HG03066 (cell line): ENCODE data around the gene RHOV.

ENCODE experiments used
- ATAC-seq: cut with Tn5 transposase; IDR thresholded peaks from one replicate; pipeline ENCODE4 v1.9.1; 2021; ENCODE audit warnings: low read depth; ENCODE audit not compliant: unreplicated experiment

RHOV gene, protein sequence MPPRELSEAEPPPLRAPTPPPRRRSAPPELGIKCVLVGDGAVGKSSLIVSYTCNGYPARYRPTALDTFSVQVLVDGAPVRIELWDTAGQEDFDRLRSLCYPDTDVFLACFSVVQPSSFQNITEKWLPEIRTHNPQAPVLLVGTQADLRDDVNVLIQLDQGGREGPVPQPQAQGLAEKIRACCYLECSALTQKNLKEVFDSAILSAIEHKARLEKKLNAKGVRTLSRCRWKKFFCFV

DNA sequence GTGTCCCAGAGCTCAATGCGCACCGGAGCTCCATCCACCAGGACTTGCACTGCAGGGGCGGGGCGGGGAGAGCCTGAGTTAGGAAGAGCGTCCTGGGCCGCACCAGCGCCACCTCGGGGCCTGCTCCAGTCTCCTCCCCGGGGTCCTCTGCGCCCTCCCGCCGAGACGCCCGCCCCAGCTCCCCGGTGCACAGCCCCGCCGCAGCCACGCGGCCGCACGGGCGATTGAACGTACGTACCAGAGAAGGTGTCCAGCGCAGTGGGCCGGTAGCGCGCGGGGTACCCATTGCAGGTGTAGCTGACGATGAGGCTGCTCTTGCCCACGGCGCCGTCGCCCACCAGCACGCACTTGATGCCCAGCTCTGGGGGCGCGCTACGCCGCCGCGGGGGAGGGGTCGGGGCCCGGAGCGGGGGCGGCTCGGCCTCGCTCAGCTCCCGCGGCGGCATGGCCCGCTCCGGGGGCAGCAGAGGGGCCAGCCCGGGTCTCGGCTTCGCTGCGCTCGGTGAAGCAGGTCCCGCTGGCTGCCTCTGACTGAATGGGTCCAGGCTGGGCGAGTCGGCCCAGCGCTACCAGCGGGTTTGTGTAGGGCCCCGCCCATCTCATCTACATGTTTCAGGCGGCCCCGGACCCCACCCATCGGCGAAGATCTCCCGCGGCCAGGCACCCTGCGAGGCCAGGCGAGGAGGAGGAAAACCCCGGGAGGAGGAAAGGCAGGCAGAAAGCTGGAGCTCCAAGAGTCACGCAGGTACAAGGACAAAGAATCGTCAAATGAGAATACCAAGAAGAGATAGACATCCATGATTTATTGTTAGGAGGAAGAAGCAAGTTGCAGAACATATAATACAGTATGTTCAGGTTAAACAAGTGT, at the start of gene RHOV:
TSS of gene RHOV (minus strand) at position 541 of the 868 bp plus-strand sequence. CDS start at position 446, 95 bp downstream.
- ATAC-seq = peak; percentile 48

DNA sequence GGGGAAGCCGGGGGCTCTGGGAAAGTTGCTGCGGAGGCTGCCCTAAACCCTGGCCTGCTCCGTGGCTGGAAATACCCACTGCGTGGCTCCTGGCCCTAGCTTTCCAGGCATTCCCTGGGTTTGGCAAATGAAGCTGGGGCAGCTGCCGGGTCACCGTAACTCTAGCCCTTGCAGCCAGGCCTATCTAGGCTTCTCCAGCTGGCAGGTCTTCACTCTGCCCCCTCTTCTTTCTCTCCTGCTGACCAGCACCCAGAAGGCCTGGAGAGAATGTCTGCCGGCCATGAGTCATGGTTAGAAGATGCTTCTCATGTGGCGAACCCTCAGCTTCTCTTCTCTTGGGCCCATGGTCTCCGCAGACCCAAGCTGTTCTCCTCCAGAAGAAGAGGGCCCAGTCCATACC, 49.5 kb upstream of the RHOV start:
- ATAC-seq = no peak

DNA sequence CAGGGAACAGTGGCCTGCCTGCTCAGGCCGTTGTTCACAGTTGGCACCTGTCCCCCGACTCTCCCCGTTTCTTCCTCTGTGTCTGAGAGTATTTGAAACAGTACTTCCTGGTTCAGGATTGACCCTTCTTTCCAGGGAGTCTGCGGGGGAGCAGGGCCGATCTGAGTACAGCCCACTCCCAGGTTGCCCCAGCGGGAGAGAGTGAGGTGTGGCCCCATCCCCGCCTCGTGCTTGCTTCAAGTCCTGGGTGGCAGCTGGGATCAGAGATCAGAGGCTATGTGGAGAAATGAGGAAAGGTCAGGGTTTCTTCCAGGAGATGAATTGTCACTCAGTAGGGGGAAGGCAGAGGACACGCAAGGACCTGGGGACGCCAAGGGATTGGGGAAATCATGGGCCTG, 48.6 kb upstream of the RHOV start:
- no peak for ATAC-seq

DNA sequence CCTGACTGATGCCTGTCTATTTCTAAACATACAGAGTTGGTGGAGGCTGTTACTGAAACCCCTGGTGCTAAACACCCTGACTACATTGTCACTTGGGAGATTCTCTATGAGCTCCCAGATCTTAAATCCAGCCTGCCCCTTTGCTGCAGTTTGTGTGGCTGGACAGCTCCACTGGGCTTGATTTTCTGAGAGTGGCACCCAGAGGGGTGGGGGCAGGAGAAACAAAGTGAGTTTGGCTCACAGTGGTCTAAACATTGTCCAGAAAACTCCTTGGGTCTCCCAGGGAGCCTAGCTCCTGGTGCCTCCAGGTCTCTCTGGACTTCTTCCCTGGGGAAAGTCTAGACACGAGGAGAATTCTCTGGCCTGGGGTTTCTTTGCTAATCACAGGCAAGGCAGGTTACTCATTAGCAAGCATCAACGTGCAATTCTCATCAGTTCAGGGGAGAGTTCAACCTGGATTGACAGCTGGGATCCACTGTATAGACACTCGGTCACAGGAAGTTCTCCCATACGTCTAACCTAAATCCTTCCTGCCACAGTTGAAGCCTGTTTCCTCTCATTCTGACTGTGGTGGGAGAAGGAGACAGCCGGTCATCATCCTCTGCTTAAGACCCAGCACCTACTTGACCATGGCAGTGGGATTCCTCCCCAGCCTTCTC, 48.0 kb upstream of the RHOV start:
- no peak for ATAC-seq

DNA sequence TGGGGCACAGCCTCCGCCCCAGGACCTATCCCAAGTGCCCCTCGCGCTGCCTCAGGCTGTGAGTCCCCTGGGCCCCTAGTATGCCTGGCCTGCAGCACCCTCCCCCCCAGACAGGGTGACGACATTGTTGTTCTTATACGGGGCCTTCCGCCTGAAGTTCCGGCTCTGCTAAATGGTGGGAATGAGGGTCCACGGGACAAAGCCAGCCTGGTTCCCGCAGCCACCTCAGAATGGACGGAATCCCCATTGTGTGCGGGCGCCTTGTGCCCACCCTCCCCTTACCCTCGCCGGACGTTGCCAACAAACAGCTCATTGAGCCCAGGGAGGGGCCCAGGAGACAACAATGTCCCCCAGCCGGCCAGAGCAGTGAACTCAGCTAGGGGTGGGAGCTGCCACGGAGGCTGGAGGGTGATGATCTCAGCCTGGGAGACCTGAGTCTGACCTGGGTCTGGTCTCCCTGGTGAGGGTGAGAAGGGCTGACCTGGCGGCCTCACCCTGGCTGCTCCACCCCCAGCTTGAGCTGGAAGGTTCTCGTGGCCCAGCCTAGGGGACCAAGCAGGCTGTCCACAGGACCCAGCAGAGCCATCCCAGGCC, 44.9 kb upstream of the RHOV start:
- ATAC-seq = no peak

DNA sequence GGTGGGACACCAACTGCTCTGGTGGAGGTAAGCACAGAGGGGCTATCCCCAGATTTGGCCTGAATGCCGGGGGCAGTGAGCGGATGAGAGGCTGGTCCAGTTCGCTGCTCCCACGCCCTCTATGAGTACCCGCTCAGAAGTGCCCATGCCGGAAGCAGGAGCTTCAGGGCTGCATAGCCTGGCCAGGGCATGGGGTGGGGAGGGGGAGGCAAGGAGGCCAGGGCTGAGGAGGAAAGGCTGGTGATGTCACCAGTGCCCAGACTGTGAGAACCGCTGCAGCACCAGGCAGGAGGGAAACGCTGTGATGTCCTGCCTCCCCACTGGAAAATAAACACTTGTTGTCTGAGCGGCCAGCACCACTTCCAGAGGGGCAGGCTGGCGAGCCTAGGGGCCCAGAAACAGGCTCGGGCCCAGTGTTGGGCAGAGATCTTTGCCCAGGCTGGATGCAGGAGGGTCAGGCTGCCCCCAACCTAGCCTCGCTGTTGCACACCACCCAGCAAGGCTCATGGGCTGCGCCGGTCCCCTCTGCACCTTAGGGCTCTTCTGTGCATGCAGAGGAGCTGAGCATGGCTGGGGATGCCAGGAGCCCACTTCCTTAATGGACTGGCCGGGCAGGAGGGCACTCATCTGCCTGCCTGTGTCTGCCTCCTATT, 44.2 kb upstream of the RHOV start:
- no peak for ATAC-seq

DNA sequence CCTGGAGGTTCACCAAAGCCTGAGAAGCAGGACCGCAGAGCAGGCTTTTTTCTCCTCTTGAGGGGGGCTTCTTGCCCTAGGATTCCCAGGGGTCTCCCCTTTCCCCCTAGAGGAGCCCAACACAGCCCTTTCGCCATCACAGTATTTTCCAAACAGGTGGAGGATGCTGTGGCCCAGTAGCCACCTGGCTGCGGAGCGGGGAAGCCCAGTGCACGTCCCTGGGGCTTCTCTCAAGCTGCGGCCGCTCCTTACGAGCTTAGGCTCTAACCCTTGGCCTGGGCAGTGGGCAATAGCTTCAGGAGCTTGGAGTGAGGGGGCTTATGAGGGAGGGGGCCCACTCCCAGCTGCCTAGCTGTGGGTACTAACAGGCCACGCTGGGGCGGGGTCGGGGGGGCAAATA, 43.6 kb upstream of the RHOV start:
- no peak for ATAC-seq

DNA sequence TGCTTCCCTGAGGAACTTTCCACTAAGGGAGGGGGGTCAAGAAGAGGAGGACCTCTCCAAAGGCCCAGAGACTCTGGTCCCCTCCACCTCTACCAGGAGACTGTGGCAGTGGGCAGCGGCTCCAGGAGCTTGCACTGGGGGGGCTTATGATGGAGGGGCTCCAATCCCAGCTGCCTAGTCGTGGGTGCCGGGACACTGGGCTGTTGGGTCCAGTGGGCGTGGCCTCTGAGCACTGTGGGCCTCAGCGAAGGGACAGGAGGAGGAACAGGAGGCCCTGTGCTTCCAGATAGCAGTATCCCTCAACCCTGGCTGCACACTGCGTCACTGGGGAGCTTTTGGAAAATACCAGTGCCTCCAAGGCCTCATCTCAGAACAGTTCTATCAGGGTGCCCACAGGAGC, 41.6 kb upstream of the RHOV start:
- no peak for ATAC-seq

DNA sequence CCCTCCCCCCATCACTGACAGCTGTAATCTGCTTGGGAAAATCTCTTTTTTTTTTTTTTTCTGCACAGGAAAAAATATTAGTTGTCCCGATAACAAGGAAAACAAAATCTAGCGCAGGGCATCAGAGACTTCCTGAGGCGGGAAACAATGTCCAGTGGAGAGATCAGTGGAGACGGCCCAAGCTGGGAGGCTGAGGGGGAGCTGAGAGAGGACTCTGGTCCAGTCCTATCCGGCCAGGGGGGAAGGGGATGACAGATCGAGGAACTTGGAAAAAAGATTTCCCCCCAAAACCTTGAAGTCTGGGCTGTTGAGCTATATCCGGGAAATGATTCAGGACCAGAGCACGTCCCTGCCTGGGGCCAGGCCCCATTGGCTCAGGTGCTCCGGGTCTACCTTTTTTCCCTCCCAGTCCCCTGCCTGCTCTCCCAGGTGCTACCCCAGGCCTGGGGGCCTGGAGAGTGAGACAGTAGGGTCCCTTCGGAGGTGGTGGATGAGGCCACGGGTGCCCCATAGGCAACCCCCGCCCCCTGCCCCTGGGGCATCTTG, 41.2 kb upstream of the RHOV start:
- no peak for ATAC-seq

DNA sequence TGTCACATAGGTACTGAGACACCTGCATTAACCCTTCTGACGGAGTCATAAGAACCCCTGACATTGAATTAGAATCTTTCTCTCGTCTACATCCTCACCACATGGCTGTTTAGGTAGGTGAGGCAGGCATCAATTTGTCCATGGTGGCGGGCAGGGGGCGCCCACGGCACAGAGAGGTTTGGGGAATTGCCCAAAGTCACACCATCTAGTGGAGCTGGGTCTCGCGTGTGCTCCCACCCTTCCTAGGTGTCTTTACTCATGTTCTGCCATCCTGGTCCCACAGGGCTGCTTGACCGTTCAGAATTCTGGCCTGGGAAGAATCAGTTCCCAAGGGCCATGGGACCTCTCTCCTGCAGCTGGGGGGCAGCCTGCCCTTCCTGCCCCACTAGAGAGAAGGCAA, 40.5 kb upstream of the RHOV start:
- ATAC-seq = no peak

DNA sequence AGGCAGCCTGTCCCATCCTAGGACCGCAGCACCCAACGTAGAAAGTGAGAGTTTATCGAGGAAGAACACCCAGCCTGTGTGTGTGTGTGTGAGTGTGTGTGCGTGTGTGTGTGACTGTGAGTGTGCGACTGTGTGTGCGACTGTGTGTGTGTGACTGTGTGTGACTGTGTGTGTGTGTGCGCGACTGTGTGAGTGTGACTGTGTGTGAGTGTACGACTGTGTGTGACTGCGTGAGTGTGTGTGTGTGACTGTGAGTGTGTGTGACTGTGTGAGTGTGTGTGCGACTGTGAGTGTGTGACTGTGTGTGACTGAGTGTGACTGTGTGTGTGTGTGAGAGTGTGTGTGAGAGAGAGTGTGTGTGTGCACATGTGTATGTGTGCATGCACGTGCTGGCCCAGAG, 40.0 kb upstream of the RHOV start:
- ATAC-seq = no peak

DNA sequence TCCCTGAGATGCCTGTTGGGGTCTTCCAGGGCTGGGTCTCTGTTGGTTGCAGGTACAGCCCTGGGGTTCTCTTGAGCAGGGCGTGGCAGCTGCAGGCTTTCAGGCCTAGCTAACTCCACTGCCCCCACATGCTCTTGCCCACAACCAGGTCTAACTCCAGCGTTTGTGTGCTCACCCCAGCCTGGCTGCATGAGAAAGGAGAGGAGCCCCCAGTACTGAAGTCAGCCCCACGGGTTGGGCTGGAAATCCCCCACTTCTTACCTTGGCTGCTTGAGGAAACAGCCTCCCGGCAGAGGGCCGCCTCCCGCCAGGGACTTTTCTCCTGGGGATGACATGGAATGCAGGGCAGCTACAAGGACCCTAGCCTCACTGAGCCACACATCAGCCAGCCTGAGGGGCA, 38.4 kb upstream of the RHOV start:
- ATAC-seq = no peak

DNA sequence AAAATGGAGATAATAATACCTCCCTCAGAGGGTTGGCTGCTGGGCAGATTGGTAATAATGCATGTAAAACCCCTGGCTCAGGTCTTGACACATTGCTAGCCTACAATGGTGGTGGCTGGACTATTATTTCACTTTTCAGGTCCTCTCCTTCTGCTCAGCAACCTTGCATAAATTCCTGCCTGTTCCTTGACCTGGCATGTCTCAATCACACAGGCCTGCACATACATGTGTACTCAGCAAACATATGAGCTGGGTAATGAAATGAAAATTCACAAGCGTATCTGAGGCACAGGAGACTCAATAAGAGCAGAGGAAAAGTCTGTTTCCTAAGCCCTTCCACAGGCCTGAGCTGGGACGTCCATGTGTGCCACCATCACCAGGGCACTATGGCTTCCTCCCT, 37.7 kb upstream of the RHOV start:
- no peak for ATAC-seq

DNA sequence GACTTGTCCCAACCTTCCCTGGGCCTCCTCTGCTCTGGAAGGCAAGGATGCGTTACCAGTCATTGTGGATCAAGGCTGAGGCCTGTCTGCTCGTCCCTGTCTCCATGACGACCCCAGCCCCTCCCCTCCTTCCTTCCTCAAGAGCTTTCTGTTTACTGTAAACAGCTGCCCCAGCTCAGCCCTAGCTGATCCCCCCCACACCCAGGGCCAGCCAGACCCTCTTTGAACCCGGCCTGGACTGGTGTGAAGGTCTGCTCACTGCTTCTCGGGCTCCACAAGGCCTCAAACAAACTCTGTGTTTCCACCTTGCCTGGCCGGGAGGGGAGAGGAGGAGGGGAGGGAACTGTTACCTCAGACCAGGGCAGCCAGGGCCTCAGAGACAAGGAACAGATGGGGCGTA, 37.1 kb upstream of the RHOV start:
- no peak for ATAC-seq

DNA sequence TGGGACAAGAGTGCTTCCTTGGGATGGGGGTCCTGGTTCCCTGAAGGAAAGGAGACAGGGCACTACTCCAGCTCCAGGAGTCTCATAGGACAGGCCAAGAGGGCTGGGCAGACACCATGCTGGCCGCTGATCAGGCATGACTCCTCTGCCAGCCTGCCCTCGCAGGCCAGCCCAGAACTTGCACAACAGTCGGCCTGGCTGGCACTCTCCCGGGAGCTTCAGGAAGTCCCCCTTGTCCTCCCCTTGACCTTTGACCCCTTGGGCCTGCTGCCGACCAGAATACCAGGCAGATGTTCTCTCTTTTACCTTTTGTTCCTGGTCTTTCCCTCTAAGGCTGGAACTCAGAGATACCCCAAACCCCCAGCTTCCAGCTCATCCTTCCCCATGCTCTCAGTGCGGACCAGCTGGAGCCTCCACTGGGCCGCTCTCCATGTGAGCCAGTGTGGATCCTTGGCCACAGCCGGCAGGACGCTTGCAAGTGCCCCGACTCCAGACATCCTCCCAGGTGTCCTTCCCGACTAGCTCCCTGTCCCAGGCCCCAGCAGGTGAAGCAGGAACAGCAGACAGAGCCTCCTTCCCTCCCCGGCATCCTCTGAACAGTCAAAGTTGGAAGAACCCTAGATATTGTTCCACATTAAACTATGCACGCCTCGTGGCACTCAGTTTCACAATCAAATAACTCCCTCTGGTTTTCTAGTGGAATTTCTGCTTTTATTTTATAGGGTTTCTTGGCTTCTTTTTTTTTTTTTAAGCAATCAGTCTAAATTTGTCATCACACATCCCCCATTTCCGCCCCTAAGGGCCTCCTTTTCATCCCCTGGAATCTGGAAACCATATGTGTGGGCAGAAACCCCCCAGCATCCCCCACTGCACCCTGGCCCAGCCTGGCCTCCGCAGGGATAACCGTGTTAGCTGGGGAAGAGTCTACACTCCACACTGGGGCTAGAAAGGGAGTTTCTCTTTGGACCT, 35.9 kb upstream of the RHOV start:
- no peak for ATAC-seq

DNA sequence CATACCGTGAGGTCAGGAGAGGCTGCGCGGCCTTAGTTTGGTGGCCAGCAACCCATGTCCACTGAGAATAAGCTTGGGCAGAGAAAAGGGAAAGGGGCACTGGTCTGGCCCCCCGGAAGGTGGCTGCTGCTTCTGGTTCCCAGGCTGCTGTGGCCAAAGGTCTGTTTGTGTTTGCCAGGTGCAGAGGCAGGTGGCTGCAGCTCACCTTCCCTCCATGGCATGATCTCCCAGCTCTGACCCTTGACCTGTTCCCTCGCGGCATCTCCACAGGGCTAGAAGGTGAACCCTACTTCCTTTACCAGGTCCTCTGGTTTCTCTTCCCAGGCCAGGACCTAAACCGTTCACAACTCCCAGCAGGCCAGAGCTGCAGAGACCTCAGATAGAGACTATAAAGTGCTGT, 34.1 kb upstream of the RHOV start:
- no peak for ATAC-seq

DNA sequence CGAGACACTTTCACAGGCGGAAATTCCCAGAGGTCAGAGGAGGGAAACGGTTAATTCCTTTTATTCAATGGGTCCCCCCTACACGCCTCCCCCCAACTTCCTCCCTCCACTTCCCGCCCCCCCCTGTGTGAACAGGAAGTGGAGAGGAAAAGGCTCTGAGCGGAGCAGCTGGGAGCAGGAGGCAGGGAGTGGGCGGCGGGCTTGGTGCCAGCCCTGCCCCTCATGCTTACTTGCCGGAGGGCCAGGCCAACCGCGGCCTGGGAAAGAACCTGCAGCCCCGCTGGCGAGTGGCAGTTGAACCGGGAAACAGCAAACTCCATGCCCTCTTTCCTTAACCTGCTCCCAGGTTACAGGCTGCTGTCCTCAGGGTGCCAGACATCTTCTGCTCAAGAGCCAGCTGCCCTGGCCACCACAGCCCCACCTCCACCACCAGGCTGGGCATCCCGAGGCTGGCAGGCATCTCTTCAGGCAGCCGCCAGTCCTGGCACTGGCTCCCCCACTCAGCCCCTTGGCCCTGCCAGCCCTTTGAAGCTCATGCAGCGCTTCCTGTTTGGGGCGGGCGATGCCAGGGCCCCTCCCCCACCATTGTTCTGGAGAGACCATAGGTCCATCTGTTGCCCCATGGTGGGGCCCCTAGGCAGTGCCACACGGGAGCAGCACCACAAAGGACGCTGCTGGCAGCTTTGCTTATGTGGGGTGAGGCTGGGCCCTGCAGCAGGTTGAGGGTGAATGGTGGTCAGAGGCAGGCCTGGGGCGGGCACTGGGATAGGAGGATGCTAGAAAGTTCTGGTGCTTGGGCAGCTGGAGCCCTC, 33.2 kb upstream of the RHOV start:
- ATAC-seq = no peak
